PFSK-1 (cell line): Measurements from ENCODE around the gene CSPG5.

Source experiments
- POLR2AphosphoS5 ChIP-seq: IDR thresholded peaks from 2 replicates; pipeline ENCODE4 v1.6.1; 2012; ENCODE audit warnings: low read depth, mild to moderate bottlenecking, control low read depth, low read length, moderate library complexity
- TAF1 ChIP-seq: IDR thresholded peaks from 2 replicates; pipeline ENCODE4 v1.6.1; 2012; ENCODE audit warnings: low read length, control low read depth, borderline replicate concordance; ENCODE audit not compliant: insufficient read depth

DNA sequence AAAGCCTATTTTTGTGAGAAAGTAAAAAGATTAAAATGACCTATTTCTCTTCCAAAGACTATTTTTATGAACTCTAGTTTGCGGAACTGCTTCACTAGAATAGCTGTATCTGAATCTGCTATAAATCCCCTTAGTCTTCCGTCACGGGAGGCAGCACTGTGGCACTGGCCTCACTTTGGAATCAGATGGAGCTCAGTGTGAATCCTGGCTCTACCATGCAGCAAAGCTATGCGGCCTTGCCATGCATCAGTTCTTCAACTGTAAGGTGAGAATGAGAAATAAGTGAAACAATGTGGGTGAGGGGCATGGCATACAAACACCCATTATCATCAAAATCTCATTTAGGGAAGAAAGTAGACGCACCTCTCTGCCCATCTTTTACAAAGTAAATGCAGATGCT lies 27.5 kb upstream of the CSPG5 start:
- TF ChIP-seq TAF1, result no peak
- no peak for TF ChIP-seq POLR2AphosphoS5
